Neural progenitor cell (in vitro differentiated cells): ENCODE data around the gene DIDO1. TPM values are rescaled to one million over a fixed set of nuclear protein-coding genes. Genes with fewer than 3 reads are reported as not detected.
A peak's percentile ranks its signal among the peaks of the same experiment; 100 is the strongest.

ENCODE experiments used
- DNase-seq: peaks from one replicate; pipeline ENCODE4 v3.0.0-alpha.2; 2016; ENCODE audit warnings: low spot score
- H2AFZ ChIP-seq: fragments of 200-600 bp; sonication (generic); replicated peaks from 2 replicates; pipeline ENCODE4 v1.6.1; 2016; ENCODE audit warnings: antibody characterized with exemption
- H3F3A ChIP-seq: fragments of 200-600 bp; sonication (generic); 2 replicates; pipeline ENCODE4 v1.6.1; 2016; ENCODE audit warnings: antibody characterized with exemption, low read depth
- H3K27ac ChIP-seq: fragments of 200-600 bp; sonication (generic); 2 replicates; pipeline ENCODE4 v1.5.1; 2016; ENCODE audit warnings: mild to moderate bottlenecking
- H3K27me3 ChIP-seq: fragments of 200-600 bp; sonication (generic); 2 replicates; pipeline ENCODE4 v1.6.1; 2016; ENCODE audit warnings: mild to moderate bottlenecking, moderate library complexity
- H3K36me3 ChIP-seq: fragments of 200-600 bp; sonication (generic); 2 replicates; pipeline ENCODE4 v1.5.1; 2016
- H3K4me1 ChIP-seq: fragments of 200-600 bp; sonication (generic); 2 replicates; pipeline ENCODE4 v1.6.1; 2016; ENCODE audit warnings: mixed run types
- H3K4me2 ChIP-seq: fragments of 200-600 bp; sonication (generic); 2 replicates; pipeline ENCODE4 v1.6.1; 2016
- H3K4me3 ChIP-seq: fragments of 200-600 bp; sonication (generic); 2 replicates; pipeline ENCODE4 v1.5.1; 2016
- H3K79me2 ChIP-seq: fragments of 200-600 bp; sonication (generic); 2 replicates; pipeline ENCODE4 v1.6.1; 2016; ENCODE audit warnings: low read depth
- H3K9ac ChIP-seq: fragments of 200-600 bp; sonication (generic); 2 replicates; pipeline ENCODE4 v1.6.1; 2016
- H3K9me3 ChIP-seq: fragments of 200-600 bp; sonication (generic); 2 replicates; pipeline ENCODE4 v1.5.1; 2016; ENCODE audit warnings: low read depth
- H4K20me1 ChIP-seq: fragments of 200-600 bp; sonication (generic); 2 replicates; pipeline ENCODE4 v1.6.1; 2016; ENCODE audit warnings: low read depth
- H3K27ac Mint-ChIP-seq: 3 replicates; pipeline ENCODE4 v1.8.0; 2021; ENCODE audit warnings: mixed read lengths
- H3K27me3 Mint-ChIP-seq: 2 replicates; pipeline ENCODE4 v1.8.0; 2022; ENCODE audit warnings: low read depth, mild to moderate bottlenecking, inconsistent platforms, moderate library complexity, mixed read lengths; ENCODE audit not compliant: insufficient read depth
- H3K36me3 Mint-ChIP-seq: 3 replicates; pipeline ENCODE4 v1.8.0; 2021; ENCODE audit warnings: mixed read lengths
- H3K4me1 Mint-ChIP-seq: 3 replicates; pipeline ENCODE4 v1.8.0; 2021; ENCODE audit warnings: mixed read lengths
- H3K4me3 Mint-ChIP-seq: 3 replicates; pipeline ENCODE4 v1.8.0; 2021; ENCODE audit warnings: mild to moderate bottlenecking, moderate library complexity, mixed read lengths
- H3K9me3 Mint-ChIP-seq: 3 replicates; pipeline ENCODE4 v1.8.0; 2020; ENCODE audit warnings: mixed read lengths
- EZH2 ChIP-seq: fragments of 200-600 bp; sonication (generic); IDR thresholded peaks from 2 replicates; pipeline ENCODE4 v1.6.1; 2017; ENCODE audit warnings: antibody characterized with exemption, mild to moderate bottlenecking, moderate library complexity
- EZH2phosphoT487 ChIP-seq: fragments of 200-600 bp; sonication (generic); IDR thresholded peaks from 2 replicates; pipeline ENCODE4 v1.6.1; 2017; ENCODE audit warnings: antibody characterized with exemption
- total RNA-seq: library from RNA; depleted of rRNA; stranded (reverse); fragments of >200 nt; gene quantifications from 2 replicates; pipeline ENCODE4 v1.2.3, GENCODE V29; 2015; ENCODE audit warnings: low replicate concordance
- TF ChIP-seq, protein P1 (sequence below): fragments of 200-600 bp; sonication (generic); IDR thresholded peaks from 2 replicates; pipeline ENCODE4 v1.5.1; 2017; ENCODE audit warnings: antibody characterized with exemption, mild to moderate bottlenecking

DIDO1 gene
- total RNA-seq, 1 donor from 2014 or later = 64.5 TPM

DNA sequence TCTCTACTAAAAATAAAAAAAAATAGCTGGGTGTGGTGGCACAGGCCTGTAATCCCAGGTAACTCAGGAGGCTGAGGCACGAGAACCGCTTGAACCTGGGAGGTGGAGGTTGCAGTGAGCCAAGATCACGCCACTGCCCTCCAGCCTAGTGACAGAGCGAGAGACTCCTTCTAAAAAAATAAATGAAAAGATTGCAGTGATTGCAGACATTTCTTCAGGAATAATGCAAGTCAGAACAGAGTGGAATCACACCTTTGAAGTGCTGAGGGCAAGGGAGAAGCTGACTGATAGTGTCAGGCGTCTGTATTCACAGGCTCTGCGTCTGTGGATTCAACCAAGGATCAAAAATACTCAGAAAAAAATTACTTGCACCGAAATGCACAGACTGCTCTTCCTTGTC is 62.1 kb downstream of the DIDO1 start:
- no peak overlapping the region for H3K27ac Mint-ChIP-seq
- H4K20me1 ChIP-seq = peaks cover 15% of the 10 kb centered on the region
- no peak overlapping the region for H3K4me2 ChIP-seq
- H3F3A ChIP-seq = peaks cover 27% of the 10 kb centered on the region
- no peak overlapping the region for H3K9ac ChIP-seq
- no peak overlapping the region for H3K27ac ChIP-seq
- peaks cover 8% of the 10 kb centered on the region for H3K27me3 Mint-ChIP-seq
- H3K4me3 Mint-ChIP-seq = no peak overlapping the region
- H3K4me1 ChIP-seq = peaks cover 17% of the 10 kb centered on the region
- H3K4me1 Mint-ChIP-seq = peaks cover 21% of the 10 kb centered on the region
- H3K9me3 ChIP-seq = no peaks in the 10 kb centered on the region
- DNase-seq = no peak
- TF ChIP-seq, protein P1, sequence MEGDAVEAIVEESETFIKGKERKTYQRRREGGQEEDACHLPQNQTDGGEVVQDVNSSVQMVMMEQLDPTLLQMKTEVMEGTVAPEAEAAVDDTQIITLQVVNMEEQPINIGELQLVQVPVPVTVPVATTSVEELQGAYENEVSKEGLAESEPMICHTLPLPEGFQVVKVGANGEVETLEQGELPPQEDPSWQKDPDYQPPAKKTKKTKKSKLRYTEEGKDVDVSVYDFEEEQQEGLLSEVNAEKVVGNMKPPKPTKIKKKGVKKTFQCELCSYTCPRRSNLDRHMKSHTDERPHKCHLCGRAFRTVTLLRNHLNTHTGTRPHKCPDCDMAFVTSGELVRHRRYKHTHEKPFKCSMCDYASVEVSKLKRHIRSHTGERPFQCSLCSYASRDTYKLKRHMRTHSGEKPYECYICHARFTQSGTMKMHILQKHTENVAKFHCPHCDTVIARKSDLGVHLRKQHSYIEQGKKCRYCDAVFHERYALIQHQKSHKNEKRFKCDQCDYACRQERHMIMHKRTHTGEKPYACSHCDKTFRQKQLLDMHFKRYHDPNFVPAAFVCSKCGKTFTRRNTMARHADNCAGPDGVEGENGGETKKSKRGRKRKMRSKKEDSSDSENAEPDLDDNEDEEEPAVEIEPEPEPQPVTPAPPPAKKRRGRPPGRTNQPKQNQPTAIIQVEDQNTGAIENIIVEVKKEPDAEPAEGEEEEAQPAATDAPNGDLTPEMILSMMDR = no peak
- TF ChIP-seq EZH2 = no peak
- no peak for TF ChIP-seq EZH2phosphoT487
- no peaks in the 10 kb centered on the region for H3K36me3 ChIP-seq
- no peak overlapping the region for H2AFZ ChIP-seq
- H3K79me2 ChIP-seq = peaks cover 15% of the 10 kb centered on the region
- H3K36me3 Mint-ChIP-seq = peaks cover 3% of the 10 kb centered on the region
- H3K4me3 ChIP-seq = no peak overlapping the region
- peaks cover 11% of the 10 kb centered on the region for H3K27me3 ChIP-seq
- peaks cover 10% of the 10 kb centered on the region for H3K9me3 Mint-ChIP-seq

DNA sequence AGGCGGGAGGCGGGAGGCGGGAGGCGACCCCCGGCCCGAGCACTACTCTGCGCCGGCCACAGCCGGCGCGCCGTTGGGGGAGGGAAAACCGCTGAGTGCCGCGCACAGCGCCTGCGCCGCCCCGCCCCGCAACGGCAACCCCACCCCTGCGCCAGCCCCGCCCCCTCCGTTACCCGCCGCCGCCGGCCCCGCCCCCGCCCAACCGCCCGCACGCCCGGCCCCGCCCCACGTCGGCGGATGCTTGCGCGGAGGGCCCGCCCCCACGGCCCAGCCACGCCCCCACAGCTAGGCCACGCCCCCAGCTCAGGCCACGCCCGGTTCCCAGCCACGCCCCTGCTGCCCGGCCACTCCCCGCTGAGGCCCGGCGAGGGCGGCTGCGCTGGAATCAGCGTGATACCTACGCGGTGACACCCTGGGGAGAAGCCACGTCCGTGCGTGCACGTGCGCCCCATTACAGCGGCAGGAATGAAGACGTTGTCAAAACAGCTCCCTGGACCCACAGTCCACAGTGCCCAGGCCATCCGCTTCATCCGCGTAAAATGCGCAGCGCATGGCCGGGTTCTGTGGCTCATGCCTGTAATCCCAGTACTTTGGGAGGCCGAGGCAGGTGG is 64.5 kb downstream of the DIDO1 start, which contains the start of gene TCFL5:
Gene TCFL5, minus strand, starts transcription at position 97 of the 611 bp plus-strand sequence. CDS start 152 bp downstream, outside the sequence.
- Histone ChIP-seq H3K4me1 (peaks cover 20% of the 10 kb centered on the region), H3K79me2 (peaks cover 28% of the 10 kb centered on the region), H3K36me3 (no peaks in the 10 kb centered on the region), H3K27me3 (peaks cover 11% of the 10 kb centered on the region), H3K4me3 (peak within 1 kb of the TSS; percentile 74), H3K9ac (no peak within 1 kb of the TSS), H3K27ac (no peak within 1 kb of the TSS), H4K20me1 (peaks cover 34% of the 10 kb centered on the region), H3K4me2 (peak within 1 kb of the TSS; percentile 97), H3F3A (peaks cover 30% of the 10 kb centered on the region), H3K9me3 (no peaks in the 10 kb centered on the region), H2AFZ (peak within 1 kb of the TSS; percentile 48)
- H3K27me3 Mint-ChIP-seq = peaks cover 6% of the 10 kb centered on the region
- DNase-seq = peak; percentile 92
- H3K36me3 Mint-ChIP-seq = peaks cover 10% of the 10 kb centered on the region
- H3K4me3 Mint-ChIP-seq = peak within 1 kb of the TSS; percentile 86
- H3K4me1 Mint-ChIP-seq = peaks cover 24% of the 10 kb centered on the region
- peak within 1 kb of the TSS; percentile 29 for H3K27ac Mint-ChIP-seq
- peaks cover 6% of the 10 kb centered on the region for H3K9me3 Mint-ChIP-seq
- TF ChIP-seq, protein P1 = no peak
- no peak for TF ChIP-seq EZH2
- no peak for TF ChIP-seq EZH2phosphoT487

DNA sequence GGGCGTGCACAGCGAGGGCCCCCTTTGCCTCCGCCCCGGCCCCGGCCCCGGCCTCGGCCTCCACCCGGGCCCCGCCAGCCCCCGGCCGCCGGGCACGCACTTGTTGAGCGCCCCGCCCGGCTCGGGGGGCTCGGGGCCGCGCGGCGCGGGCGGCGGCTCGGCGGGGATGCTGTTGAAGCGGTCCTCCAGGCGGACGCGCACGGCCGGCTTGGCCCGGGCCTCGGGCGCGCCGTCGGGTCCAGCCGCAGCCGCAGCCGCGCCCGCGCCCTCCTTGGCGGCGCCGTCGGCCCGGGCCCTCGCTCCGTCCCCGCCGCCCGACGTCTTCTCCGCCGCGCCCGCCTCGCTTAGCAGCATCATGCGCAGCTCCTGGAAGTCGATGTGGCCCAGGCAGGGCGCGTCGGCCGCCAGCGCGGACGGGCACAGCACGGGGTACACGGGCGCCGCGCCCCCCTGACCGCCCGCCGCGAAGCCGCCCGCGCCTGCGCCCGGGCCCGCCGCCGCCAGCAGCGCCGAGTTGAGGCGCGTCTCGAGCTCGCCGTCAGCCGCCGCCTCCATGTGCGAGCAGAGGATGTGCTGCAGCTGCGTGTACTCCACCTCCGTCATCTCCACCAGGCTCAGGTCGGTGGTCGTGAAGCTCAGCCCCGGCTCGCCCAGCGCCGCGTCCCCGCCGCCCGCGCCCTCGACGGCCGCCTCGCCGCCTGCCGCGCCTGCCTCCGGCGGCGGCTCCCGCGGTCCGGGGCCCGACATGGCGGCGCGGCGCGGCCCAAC is 65.2 kb downstream of the DIDO1 start:
- DNase-seq = peak; percentile 65
- peaks cover 28% of the 10 kb centered on the region for H3K79me2 ChIP-seq
- H3K36me3 ChIP-seq = no peaks in the 10 kb centered on the region
- TF ChIP-seq EZH2phosphoT487 = no peak
- TF ChIP-seq, protein P1 = no peak
- no peak for TF ChIP-seq EZH2
- H4K20me1 ChIP-seq = peaks cover 34% of the 10 kb centered on the region
- H3K9me3 ChIP-seq = no peaks in the 10 kb centered on the region
- Mint-ChIP-seq H3K4me1 (peaks cover 24% of the 10 kb centered on the region), H3K4me3 (no peak overlapping the region), H3K27me3 (peaks cover 6% of the 10 kb centered on the region), H3K27ac (no peak overlapping the region), H3K36me3 (peaks cover 12% of the 10 kb centered on the region), H3K9me3 (peaks cover 6% of the 10 kb centered on the region)
- peaks cover 30% of the 10 kb centered on the region for H3F3A ChIP-seq
- no peak overlapping the region for H3K9ac ChIP-seq
- H2AFZ ChIP-seq = no peak overlapping the region
- H3K27ac ChIP-seq = no peak overlapping the region
- peaks cover 20% of the 10 kb centered on the region for H3K4me1 ChIP-seq
- H3K4me2 ChIP-seq = peak overlapping the region; percentile 97
- peak overlapping the region; percentile 74 for H3K4me3 ChIP-seq
- H3K27me3 ChIP-seq = peaks cover 11% of the 10 kb centered on the region
